ENCODE results near the gene PADI3.
"Not testable (repeated sequence)": the region's sequence is repeated elsewhere in the genome, so short reads cannot be mapped to it uniquely, and the experiment has no call there.

Gene PADI3

DNA sequence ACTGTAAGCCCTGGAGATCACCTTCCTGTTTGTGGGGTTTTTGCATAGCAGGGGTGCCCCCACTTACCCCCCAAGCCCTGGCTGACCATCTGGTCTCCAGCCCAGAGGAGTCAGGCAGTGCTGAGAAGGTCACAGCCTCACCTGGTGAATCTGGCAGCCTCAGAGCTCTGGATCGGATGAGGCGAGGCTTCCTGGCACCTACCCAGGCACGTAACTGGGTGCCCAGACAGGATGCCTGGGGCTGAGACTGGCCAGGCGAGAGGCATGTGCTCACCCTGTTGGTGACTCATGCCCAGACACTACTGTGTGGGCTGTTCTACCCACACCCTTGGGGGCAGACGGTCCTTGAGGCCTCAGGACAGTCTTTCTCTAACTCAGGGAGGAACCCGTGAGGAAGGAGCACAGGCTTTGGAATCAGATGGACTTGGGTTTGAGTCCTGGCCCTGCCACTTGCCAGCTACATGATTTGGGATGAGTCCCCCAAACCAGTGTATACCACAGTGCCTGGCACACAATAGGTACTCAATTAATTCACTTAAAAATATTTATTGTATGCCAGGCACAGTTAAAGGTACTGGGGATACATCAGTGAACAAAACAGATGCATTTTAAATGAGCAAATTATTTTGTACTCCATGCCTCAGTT is 15.1 kb upstream of the PADI3 start:
- Histone ChIP-seq H3K9ac (ENCODE audit: low read depth, low read length) (peak overlapping the region; percentile 24), H3K4me3 (ENCODE audit: low read depth, low read length) (no peak overlapping the region), H3K36me3 (ENCODE audit: control insufficient read depth, insufficient read depth, low read length) (no peaks in the 10 kb centered on the region), H3K27me3 (ENCODE audit: control insufficient read depth, insufficient read depth, low read length) (no peaks in the 10 kb centered on the region), H3K4me1 (ENCODE audit: control insufficient read depth, insufficient read depth, low read length) (no peaks in the 10 kb centered on the region), H3K9me3 (ENCODE audit: control insufficient read depth, insufficient read depth, low read length) (no peaks in the 10 kb centered on the region)

DNA sequence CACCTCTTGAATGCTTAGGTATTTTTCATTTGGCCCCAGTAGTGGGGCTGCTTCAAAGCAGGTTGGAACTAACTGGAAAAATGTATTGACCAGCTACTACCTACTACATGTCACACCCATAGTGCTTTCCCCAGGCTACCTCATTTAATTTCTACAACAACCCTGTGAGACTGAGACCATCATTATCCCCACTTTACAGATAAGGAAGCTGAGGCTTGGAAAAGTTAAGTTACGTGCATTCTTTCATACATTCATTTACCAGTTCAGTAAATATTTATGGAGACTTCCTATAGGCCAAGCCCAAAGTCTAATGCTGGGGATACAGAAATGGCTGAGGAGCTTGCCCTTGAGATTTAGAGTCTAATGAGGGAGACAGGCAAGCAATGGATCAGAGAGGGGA is 14.5 kb upstream of the PADI3 start:
- H3K36me3 ChIP-seq (ENCODE audit: control insufficient read depth, insufficient read depth, low read length) = no peaks in the 10 kb centered on the region
- no peaks in the 10 kb centered on the region for H3K9me3 ChIP-seq (ENCODE audit: control insufficient read depth, insufficient read depth, low read length)
- peak overlapping the region; percentile 24 for H3K9ac ChIP-seq (ENCODE audit: low read depth, low read length)
- H3K4me1 ChIP-seq (ENCODE audit: control insufficient read depth, insufficient read depth, low read length) = no peaks in the 10 kb centered on the region
- H3K4me3 ChIP-seq (ENCODE audit: low read depth, low read length) = no peak overlapping the region
- H3K27me3 ChIP-seq (ENCODE audit: control insufficient read depth, insufficient read depth, low read length) = no peaks in the 10 kb centered on the region

DNA sequence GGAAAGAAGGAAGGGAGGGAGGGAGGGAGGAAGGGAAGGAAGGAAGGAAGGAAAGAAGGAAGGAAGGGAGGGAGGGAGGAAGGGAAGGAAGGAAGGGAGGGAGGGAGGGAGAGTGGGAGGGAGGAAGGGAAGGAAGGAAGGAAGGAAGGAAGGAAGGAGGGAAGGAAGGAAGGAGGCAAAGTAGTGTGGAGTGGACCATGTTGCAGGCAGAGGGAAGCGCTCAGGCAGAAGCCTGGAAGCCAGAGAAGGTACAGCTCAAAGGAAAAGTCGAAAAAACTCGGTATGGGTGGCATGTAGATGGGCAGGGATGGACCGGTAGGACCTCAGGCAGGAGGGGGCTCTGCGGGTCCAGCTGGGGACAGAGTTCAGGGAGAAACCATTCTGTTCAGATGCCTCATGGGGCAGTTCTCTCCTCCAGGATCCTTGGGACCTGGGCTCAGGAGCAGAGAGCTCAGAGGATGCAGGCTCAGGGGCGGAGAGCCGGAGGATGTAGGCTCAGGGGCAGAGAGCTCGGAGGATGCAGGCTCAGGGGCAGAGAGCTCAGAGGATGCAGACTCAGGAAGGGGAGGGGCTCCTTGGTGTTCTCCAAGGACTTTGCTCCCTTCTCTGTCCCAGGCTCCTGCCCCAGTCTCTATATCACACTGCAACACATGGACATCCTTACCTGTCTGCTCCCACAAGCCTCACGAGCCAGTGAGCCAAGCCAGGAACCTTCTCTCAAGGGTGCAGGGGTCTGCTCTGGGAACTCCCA is 13.6 kb upstream of the PADI3 start:
- H3K36me3 ChIP-seq (ENCODE audit: control insufficient read depth, insufficient read depth, low read length) = no peaks in the 10 kb centered on the region
- H3K9ac ChIP-seq (ENCODE audit: low read depth, low read length) = no peak overlapping the region
- H3K27me3 ChIP-seq (ENCODE audit: control insufficient read depth, insufficient read depth, low read length) = no peaks in the 10 kb centered on the region
- H3K4me1 ChIP-seq (ENCODE audit: control insufficient read depth, insufficient read depth, low read length) = no peaks in the 10 kb centered on the region
- H3K9me3 ChIP-seq (ENCODE audit: control insufficient read depth, insufficient read depth, low read length) = no peaks in the 10 kb centered on the region
- no peak overlapping the region for H3K4me3 ChIP-seq (ENCODE audit: low read depth, low read length)

DNA sequence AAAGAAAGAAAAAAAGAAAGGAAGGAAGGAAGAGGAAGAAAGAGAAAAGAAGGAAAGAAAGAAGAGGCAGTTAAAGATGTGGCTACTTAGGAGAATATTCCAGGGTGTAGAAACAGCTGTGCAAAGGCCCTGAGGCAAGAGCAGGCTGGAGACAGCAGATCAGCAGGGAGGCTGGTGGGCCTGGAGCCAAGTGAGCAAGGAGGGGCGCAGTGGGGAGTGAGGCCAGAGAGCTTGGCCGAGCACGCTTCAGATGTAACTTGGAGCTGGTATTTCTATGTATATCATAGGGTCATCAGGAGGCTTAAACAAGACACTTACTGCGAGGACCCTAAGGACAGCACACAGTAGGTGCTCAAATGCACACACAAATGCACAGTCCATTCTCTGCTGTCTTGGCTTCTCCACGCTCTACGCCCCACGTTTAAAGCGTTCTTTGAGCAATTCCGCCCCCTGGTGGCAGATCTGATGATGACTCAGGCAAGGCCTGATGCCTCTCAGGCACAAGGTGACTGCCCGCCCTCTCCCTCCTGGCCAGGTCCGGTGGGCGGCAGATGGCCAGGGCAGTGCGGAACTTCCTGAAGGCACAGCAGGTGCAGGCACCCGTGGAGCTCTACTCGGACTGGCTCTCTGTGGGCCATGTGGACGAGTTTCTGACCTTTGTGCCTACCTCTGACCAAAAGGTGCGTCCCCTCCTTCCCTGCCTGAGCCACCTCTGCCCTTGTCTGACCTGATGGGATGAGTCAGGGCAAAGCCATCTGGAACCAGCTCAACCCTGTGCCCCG is 11.9 kb upstream of the PADI3 start:
- no peak overlapping the region for H3K9ac ChIP-seq (ENCODE audit: low read depth, low read length)
- no peak overlapping the region for H3K4me3 ChIP-seq (ENCODE audit: low read depth, low read length)
- no peaks in the 10 kb centered on the region for H3K4me1 ChIP-seq (ENCODE audit: control insufficient read depth, insufficient read depth, low read length)
- H3K36me3 ChIP-seq (ENCODE audit: control insufficient read depth, insufficient read depth, low read length) = no peaks in the 10 kb centered on the region
- H3K27me3 ChIP-seq (ENCODE audit: control insufficient read depth, insufficient read depth, low read length) = no peaks in the 10 kb centered on the region
- H3K9me3 ChIP-seq (ENCODE audit: control insufficient read depth, insufficient read depth, low read length) = no peaks in the 10 kb centered on the region

DNA sequence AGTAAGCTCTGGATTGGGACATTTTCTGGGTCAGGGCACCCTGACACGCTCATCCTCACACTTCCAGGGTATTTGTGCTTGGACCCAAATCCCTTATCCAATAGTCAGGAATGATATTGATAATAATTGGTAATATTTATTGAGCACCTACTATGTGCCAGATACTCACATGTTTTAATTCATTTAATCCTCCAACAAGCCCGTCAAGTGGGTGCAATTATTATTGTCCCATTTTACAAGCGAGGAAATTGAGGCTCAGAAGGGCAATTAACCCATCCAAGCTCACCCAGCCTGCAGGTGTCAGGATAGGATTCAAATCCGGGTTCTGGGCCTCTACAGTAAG is 11.4 kb upstream of the PADI3 start:
- Histone ChIP-seq H3K9ac (ENCODE audit: low read depth, low read length) (no peak overlapping the region), H3K9me3 (ENCODE audit: control insufficient read depth, insufficient read depth, low read length) (no peaks in the 10 kb centered on the region), H3K27me3 (ENCODE audit: control insufficient read depth, insufficient read depth, low read length) (no peaks in the 10 kb centered on the region), H3K4me3 (ENCODE audit: low read depth, low read length) (no peak overlapping the region), H3K4me1 (ENCODE audit: control insufficient read depth, insufficient read depth, low read length) (no peaks in the 10 kb centered on the region), H3K36me3 (ENCODE audit: control insufficient read depth, insufficient read depth, low read length) (no peaks in the 10 kb centered on the region)

DNA sequence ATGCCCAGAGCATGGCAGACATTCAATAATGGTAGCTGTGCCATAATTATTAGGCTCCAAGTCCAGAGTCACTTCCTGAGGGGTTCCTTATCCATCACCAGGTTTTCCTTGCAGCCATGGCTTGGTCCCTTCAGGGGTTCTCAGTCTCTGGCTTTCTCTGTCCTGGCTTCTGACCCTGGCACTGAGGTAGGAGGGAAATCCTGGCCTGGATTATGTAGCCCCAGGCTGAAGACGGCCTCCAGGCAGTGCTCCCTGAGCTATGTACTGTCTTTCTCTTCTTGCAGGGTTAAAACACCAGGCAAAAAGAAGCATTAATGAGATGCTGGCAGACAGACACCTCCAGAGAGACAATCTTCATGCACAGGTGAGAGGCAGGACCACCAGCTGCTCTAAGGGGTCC is 9.5 kb upstream of the PADI3 start:
- H3K9me3 ChIP-seq (ENCODE audit: control insufficient read depth, insufficient read depth, low read length) = no peaks in the 10 kb centered on the region
- H3K4me1 ChIP-seq (ENCODE audit: control insufficient read depth, insufficient read depth, low read length) = no peaks in the 10 kb centered on the region
- H3K9ac ChIP-seq (ENCODE audit: low read depth, low read length) = no peak overlapping the region
- no peaks in the 10 kb centered on the region for H3K27me3 ChIP-seq (ENCODE audit: control insufficient read depth, insufficient read depth, low read length)
- H3K36me3 ChIP-seq (ENCODE audit: control insufficient read depth, insufficient read depth, low read length) = no peaks in the 10 kb centered on the region
- H3K4me3 ChIP-seq (ENCODE audit: low read depth, low read length) = no peak overlapping the region

DNA sequence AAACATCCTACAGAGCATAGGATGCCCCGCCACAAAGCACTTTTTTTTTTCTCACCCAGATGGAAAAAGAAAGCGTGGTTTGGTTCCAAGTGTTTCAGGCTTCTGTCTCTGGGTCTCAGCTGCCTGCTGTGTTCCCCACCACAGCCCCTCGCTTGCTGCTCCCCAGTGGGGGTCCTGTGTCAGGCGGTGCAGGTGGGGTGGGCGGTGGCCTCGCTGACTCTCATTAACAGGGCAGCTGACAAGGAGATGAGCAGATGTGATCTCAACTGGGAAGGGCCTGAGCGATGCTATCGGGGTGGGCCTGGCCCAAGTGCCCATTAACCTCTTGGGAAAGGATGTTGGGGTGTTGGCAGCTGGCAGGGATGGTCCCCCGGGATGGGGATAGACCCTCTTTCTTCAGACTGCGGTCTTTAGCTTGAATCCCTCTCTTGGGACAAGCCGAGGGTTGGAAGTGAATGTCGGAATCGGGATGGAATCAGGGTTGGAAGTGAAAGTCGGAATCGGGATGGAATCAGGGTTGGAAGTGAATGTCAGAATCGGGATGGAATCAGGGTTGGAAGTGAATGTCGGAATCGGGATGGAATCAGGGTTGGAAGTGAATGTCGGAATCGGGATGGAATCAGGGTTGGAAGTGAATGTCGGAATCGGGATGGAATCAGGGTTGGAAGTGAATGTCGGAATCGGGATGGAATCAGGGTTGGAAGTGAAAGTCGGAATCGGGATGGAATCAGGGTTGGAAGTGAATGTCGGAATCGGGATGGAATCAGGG is 7.7 kb upstream of the PADI3 start:
- peak overlapping the region; percentile 30 for H3K4me3 ChIP-seq (ENCODE audit: low read depth, low read length)
- not testable (repeated sequence) for H3K27me3 ChIP-seq (ENCODE audit: control insufficient read depth, insufficient read depth, low read length); H3K9ac ChIP-seq (ENCODE audit: low read depth, low read length); H3K9me3 ChIP-seq (ENCODE audit: control insufficient read depth, insufficient read depth, low read length); H3K36me3 ChIP-seq (ENCODE audit: control insufficient read depth, insufficient read depth, low read length); H3K4me1 ChIP-seq (ENCODE audit: control insufficient read depth, insufficient read depth, low read length)

DNA sequence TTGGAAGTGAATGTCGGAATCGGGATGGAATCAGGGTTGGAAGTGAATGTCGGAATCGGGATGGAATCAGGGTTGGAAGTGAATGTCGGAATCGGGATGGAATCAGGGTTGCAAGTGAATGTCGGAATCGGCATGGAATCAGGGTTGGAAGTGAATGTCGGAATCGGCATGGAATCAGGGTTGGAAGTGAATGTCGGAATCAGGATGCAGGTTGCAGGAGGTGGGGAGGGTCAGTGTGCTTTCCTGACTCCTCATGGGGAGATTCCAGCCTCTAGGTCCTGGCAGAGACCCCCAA is 7.2 kb upstream of the PADI3 start:
- not testable (repeated sequence) for H3K36me3 ChIP-seq (ENCODE audit: control insufficient read depth, insufficient read depth, low read length); H3K4me3 ChIP-seq (ENCODE audit: low read depth, low read length); H3K9ac ChIP-seq (ENCODE audit: low read depth, low read length); H3K4me1 ChIP-seq (ENCODE audit: control insufficient read depth, insufficient read depth, low read length); H3K9me3 ChIP-seq (ENCODE audit: control insufficient read depth, insufficient read depth, low read length); H3K27me3 ChIP-seq (ENCODE audit: control insufficient read depth, insufficient read depth, low read length)

DNA sequence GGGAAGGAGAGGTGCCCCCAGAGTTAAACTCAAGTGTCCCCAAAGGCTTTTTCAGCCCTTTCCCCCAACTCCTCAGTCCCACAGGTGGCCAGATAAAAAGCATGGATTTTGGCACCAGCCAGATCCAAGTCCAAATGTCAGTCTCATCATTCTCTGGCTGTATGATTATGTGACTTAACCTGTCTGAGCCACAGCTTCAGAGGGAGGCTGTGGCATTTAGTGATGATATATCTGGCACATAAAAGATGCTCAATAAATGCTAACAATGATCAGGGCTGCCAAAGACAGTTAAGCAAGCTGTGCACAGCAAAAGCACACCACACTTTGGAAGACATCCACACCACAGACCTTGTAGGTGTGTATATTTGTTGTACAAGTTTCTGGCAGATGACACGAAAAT is 5.6 kb upstream of the PADI3 start:
- Histone ChIP-seq H3K36me3 (ENCODE audit: control insufficient read depth, insufficient read depth, low read length) (no peaks in the 10 kb centered on the region), H3K4me3 (ENCODE audit: low read depth, low read length) (no peak overlapping the region)

DNA sequence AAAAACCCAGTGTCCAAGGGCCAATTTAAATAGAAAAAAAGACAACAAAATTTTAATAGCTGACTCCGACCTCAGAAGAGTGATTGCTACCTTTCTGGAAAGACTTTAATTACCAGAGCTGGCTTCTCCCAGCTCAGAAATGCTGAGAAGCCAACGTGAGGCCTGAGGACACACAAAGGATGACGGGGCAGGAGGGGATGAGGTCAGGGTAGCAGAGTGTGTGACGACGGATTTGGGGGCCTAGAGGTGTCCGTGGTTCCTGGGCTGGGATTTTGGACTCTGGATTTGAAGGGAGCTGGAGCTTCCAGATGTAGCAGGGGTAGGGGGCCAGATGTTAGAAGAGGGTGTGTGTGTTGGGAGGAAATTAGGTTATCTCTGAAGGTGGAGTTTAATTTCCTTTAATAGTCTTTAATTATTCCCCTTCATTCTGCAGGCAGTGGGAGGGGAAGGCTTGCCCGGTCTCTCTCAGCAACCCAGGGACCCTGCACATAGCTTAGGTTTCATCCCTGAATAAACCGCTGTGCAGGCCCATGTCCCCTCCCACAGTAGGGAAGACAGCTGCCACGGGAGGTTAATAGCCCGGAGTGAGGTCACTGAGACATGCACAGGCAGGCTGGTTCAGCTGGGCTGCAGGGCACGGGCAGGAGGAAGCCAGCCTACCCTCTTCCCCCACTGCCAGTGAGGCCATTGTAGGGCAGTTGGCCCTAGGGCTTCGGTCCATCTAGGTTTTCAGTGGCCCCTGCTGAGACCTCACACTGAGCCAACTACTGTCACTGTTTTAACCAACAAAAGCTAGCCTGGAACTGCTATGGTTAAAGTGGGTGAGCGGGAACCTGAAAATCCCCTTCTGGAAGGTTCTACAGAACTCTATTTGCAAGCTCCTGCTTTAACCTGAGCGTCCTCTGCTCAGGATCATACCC is 3.8 kb upstream of the PADI3 start:
- Histone ChIP-seq H3K36me3 (ENCODE audit: control insufficient read depth, insufficient read depth, low read length) (no peaks in the 10 kb centered on the region), H3K9ac (ENCODE audit: low read depth, low read length) (no peak overlapping the region), H3K4me1 (ENCODE audit: control insufficient read depth, insufficient read depth, low read length) (no peaks in the 10 kb centered on the region), H3K9me3 (ENCODE audit: control insufficient read depth, insufficient read depth, low read length) (no peaks in the 10 kb centered on the region), H3K27me3 (ENCODE audit: control insufficient read depth, insufficient read depth, low read length) (no peaks in the 10 kb centered on the region), H3K4me3 (ENCODE audit: low read depth, low read length) (no peak overlapping the region)

More for the DNA sequence above, 5.6 kb upstream of the PADI3 start:
- Histone ChIP-seq H3K4me1 (ENCODE audit: control insufficient read depth, insufficient read depth, low read length) (no peaks in the 10 kb centered on the region), H3K9ac (ENCODE audit: low read depth, low read length) (no peak overlapping the region), H3K27me3 (ENCODE audit: control insufficient read depth, insufficient read depth, low read length) (no peaks in the 10 kb centered on the region), H3K9me3 (ENCODE audit: control insufficient read depth, insufficient read depth, low read length) (no peaks in the 10 kb centered on the region)

DNA sequence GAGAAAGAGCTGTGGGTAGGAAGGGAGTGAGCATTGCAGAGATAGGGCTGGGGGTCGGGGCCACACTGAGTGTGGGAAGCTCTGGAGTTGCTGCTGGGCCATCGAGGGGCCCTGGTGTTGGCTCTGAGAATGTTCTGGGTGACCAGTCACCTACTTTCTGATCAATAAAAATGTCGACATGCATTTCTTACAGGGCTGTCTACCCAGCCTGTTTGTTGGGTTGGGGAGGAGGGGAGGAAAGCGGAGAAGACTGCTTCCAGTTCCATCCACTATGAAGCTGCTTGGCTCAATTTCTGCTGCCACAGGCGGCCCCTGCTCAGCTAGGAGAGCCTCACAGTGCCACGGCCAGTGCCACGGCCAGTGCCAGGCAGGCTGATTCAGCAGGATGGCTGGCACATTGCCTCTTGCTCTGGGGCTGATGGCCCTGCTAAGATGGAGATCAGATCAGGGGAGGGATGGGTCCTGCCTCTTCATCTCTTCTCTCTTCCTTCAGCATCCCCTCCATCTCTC is 3.0 kb upstream of the PADI3 start:
- no peaks in the 10 kb centered on the region for H3K4me1 ChIP-seq (ENCODE audit: control insufficient read depth, insufficient read depth, low read length)
- no peaks in the 10 kb centered on the region for H3K9me3 ChIP-seq (ENCODE audit: control insufficient read depth, insufficient read depth, low read length)
- H3K27me3 ChIP-seq (ENCODE audit: control insufficient read depth, insufficient read depth, low read length) = no peaks in the 10 kb centered on the region
- H3K4me3 ChIP-seq (ENCODE audit: low read depth, low read length) = no peak overlapping the region
- H3K9ac ChIP-seq (ENCODE audit: low read depth, low read length) = no peak overlapping the region
- H3K36me3 ChIP-seq (ENCODE audit: control insufficient read depth, insufficient read depth, low read length) = no peaks in the 10 kb centered on the region
